Measurements from ENCODE around the gene NCEH1.

DNA sequence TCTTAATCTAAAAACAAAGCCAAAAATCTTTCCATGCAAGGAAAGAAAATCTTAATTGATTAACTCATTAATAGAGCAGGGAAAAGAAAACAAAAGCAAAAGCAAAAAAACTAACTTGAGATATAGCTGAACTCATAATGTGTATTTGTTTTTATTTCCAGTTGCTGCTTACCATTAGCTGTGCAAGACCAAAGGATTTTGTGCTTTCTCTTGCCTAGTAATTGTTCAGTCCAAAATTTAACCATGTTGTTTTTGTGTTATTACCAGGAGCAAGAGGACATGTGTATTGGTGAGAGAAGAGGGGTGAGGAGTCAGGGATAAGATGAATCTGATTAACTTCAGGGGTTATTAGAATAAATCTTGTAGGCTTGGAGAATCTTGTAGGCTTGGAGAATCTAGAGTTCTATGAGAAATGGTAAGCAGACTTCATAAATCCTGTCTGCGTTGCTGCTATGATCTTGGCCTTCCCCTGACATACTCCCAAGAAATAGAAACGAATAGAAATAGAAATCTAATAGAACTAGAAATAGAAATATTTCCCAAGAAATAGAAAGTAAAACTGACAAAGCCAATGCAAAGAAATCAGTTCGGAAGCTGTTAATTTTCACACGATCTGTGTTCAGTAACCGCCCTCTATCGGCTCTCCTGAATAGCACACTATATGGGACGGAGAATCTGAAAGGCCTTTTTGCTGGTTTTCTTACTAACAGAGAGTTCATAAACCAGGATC, 115.0 kb downstream of the NCEH1 start:
- TF ChIP-seq CTCF (IDR thresholded peaks at IDR 0.05; ENCODE audit: low read depth, low read length, poor library complexity, severe bottlenecking) (peak; percentile 74), EZH2phosphoT487 (IDR thresholded peaks at IDR 0.05; ENCODE audit: borderline replicate concordance, low read length) (no peak)

Measured in DOHH2 (cell line).